ENCODE measurements around the gene THRA.
A peak's percentile ranks its signal among the peaks of the same experiment; 100 is the strongest.

The THRA gene

GRCh38 chr17:40062329-40063186 lies at the start of gene THRA:
TSS of gene THRA (plus strand) at chr17:40062965. CDS start at chr17:40074489, 11,524 bp downstream.
- no peak for TF ChIP-seq CTCF (IDR thresholded peaks at IDR 0.05; ENCODE audit: low read depth, low read length)
- H3K4me3 ChIP-seq (ENCODE audit: low read depth, low read length), result peak within 1 kb of the TSS; percentile 94

GRCh38 chr17:40014375-40014980 lies 48.3 kb upstream of the THRA start:
- no peak overlapping the region for H3K4me3 ChIP-seq (ENCODE audit: low read depth, low read length)
- no peak for TF ChIP-seq CTCF (IDR thresholded peaks at IDR 0.05; ENCODE audit: low read depth, low read length)

- no peak within 1 kb of the TSS for H3K4me3 ChIP-seq (ENCODE audit: low read depth, low read length)
- TF ChIP-seq CTCF (IDR thresholded peaks at IDR 0.05; ENCODE audit: low read depth, low read length), result no peak
Measured at GRCh38 chr17:40015005-40015997, 47.5 kb upstream of the THRA start, which contains the start of gene CSF3. TSS of gene CSF3 (plus strand) at chr17:40015440. CDS start at chr17:40015475, 35 bp downstream.

DNA sequence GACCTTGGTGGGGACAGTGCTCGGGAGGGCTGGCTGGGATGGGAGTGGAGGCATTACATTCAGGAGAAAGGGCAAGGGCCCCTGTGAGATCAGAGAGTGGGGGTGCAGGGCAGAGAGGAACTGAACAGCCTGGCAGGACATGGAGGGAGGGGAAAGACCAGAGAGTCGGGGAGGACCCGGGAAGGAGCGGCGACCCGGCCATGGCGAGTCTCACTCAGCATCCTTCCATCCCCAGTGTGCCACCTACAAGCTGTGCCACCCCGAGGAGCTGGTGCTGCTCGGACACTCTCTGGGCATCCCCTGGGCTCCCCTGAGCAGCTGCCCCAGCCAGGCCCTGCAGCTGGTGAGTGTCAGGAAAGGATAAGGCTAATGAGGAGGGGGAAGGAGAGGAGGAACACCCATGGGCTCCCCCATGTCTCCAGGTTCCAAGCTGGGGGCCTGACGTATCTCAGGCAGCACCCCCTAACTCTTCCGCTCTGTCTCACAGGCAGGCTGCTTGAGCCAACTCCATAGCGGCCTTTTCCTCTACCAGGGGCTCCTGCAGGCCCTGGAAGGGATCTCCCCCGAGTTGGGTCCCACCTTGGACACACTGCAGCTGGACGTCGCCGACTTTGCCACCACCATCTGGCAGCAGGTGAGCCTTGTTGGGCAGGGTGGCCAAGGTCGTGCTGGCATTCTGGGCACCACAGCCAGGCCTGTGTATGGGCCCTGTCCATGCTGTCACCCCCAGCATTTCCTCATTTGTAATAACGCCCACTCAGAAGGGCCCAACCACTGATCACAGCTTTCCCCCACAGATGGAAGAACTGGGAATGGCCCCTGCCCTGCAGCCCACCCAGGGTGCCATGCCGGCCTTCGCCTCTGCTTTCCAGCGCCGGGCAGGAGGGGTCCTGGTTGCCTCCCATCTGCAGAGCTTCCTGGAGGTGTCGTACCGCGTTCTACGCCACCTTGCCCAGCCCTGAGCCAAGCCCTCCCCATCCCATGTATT lies 46.5 kb upstream of the THRA start:
- no peak overlapping the region for H3K4me3 ChIP-seq (ENCODE audit: low read depth, low read length)

DNA sequence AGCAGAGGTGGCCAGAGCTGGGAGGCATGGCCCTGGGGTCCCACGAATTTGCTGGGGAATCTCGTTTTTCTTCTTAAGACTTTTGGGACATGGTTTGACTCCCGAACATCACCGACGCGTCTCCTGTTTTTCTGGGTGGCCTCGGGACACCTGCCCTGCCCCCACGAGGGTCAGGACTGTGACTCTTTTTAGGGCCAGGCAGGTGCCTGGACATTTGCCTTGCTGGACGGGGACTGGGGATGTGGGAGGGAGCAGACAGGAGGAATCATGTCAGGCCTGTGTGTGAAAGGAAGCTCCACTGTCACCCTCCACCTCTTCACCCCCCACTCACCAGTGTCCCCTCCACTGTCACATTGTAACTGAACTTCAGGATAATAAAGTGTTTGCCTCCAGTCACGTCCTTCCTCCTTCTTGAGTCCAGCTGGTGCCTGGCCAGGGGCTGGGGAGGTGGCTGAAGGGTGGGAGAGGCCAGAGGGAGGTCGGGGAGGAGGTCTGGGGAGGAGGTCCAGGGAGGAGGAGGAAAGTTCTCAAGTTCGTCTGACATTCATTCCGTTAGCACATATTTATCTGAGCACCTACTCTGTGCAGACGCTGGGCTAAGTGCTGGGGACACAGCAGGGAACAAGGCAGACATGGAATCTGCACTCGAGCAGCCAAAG lies 45.2 kb upstream of the THRA start:
- no peak for TF ChIP-seq CTCF (IDR thresholded peaks at IDR 0.05; ENCODE audit: low read depth, low read length)

More for the DNA sequence above, 46.5 kb upstream of the THRA start:
- no peak for TF ChIP-seq CTCF (IDR thresholded peaks at IDR 0.05; ENCODE audit: low read depth, low read length)

More for the DNA sequence above, 45.2 kb upstream of the THRA start:
- no peak overlapping the region for H3K4me3 ChIP-seq (ENCODE audit: low read depth, low read length)
